ENCODE data around the gene ARAP3. TPM values are rescaled to one million over a fixed set of nuclear protein-coding genes. Genes with fewer than 3 reads are reported as not detected.

Gene ARAP3
- total and polyA plus RNA-seq, 9 of the 15 experiments (the other 6 are each of a cell fraction or from before 2014, with no cell fraction given) = 0.83 to 25.7 (median 6.4) TPM

DNA sequence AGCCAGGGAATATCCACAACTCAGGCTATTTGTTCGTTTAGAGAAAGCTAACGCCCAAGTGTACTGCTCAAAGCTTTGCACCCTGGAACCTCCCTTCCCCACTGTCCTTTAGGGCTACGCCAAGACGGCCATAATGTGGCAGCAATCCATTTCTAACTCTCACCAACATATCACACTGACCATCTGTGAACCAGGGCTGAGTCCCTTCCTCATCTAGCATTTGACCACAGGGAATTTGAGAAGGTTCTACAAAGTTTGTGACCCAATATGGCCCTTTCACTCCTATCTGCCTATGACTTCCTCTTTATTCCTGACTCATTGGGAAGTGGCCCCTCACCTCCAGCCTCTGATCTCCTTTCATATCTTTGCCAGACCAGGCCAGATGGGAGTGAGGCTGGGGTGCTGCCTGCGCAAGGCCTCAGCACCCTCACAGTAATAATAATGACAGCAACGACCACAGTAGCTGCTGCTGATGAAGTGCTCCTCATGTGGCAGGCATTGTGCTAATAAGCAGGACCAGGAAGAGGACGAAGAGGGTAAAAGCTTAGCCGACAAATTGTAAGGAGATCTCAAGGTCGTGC lies 9.3 kb upstream of the ARAP3 start (continued):
- peak in 1 of 2 experiments; percentile 87; a peak in 2 of 4 replicates for TF ChIP-seq ZMIZ1 (IDR thresholded peaks at IDR 0.05; ENCODE audit: low read depth in 2 of 2, low read length in 2 of 2)
- no peak for TF ChIP-seq ZC3H4 (CRISPR knock-in tag; IDR thresholded peaks at IDR 0.05; ENCODE audit: borderline replicate concordance)
- TF ChIP-seq ARID3A (IDR thresholded peaks at IDR 0.05; ENCODE audit: borderline replicate concordance, low read depth, low read length) = peak; percentile 93
- TF ChIP-seq MTA1 (IDR thresholded peaks at IDR 0.05; ENCODE audit: borderline replicate concordance) = peak; percentile 61
- peak; percentile 77 for TF ChIP-seq STAT5A (IDR thresholded peaks at IDR 0.05; ENCODE audit: borderline replicate concordance, low read length)
- TF ChIP-seq, protein P1, sequence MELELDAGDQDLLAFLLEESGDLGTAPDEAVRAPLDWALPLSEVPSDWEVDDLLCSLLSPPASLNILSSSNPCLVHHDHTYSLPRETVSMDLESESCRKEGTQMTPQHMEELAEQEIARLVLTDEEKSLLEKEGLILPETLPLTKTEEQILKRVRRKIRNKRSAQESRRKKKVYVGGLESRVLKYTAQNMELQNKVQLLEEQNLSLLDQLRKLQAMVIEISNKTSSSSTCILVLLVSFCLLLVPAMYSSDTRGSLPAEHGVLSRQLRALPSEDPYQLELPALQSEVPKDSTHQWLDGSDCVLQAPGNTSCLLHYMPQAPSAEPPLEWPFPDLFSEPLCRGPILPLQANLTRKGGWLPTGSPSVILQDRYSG (tag; conservative IDR thresholded peaks at IDR 0.05; ENCODE audit: low read depth) = no peak; the same call in 1 of the 2 replicates
- 0 out of 2 replicates have a peak, but pooled peaks have one; percentile 3 for TF ChIP-seq GABPB1 (CRISPR knock-in tag; IDR thresholded peaks at IDR 0.05)
- TF ChIP-seq, protein P2, sequence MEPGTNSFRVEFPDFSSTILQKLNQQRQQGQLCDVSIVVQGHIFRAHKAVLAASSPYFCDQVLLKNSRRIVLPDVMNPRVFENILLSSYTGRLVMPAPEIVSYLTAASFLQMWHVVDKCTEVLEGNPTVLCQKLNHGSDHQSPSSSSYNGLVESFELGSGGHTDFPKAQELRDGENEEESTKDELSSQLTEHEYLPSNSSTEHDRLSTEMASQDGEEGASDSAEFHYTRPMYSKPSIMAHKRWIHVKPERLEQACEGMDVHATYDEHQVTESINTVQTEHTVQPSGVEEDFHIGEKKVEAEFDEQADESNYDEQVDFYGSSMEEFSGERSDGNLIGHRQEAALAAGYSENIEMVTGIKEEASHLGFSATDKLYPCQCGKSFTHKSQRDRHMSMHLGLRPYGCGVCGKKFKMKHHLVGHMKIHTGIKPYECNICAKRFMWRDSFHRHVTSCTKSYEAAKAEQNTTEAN (CRISPR knock-in tag; IDR thresholded peaks at IDR 0.05) = peak; percentile 79; the same call in 1 of the 2 replicates
- TF ChIP-seq KLF1 (tag; IDR thresholded peaks at IDR 0.05) = peak; percentile 61; the same call in 1 of the 2 replicates
- peak; percentile 84 for TF ChIP-seq POLR2AphosphoS5 (IDR thresholded peaks at IDR 0.05; ENCODE audit: control insufficient read depth, insufficient read depth, low read depth, low read length)
- no peak for TF ChIP-seq KDM2B (CRISPR knock-in tag; IDR thresholded peaks at IDR 0.05)

Measured in K562 (cell line).